NCI-H1105 (cell line): Measurements from ENCODE around the gene MAST4.
A peak's percentile ranks its signal among the peaks of the same experiment; 100 is the strongest.
"Not testable (repeated sequence)": the region's sequence is repeated elsewhere in the genome, so short reads cannot be mapped to it uniquely, and the experiment has no call there.

ENCODE experiments used
- DNase-seq: peaks from one replicate; lab custom pipeline; 2025; lab: John Stamatoyannopoulos, UW

The MAST4 gene

GRCh38 chr5:66744040-66744439 is 147.8 kb downstream of the MAST4 start:
- DNase-seq: no peak

GRCh38 chr5:66745297-66745696 is 149.1 kb downstream of the MAST4 start:
- DNase-seq: no peak

GRCh38 chr5:66747607-66748006 is 151.4 kb downstream of the MAST4 start:
- DNase-seq: no peak

GRCh38 chr5:66752668-66753067 is 156.5 kb downstream of the MAST4 start:
- DNase-seq: not testable (repeated sequence)

DNA sequence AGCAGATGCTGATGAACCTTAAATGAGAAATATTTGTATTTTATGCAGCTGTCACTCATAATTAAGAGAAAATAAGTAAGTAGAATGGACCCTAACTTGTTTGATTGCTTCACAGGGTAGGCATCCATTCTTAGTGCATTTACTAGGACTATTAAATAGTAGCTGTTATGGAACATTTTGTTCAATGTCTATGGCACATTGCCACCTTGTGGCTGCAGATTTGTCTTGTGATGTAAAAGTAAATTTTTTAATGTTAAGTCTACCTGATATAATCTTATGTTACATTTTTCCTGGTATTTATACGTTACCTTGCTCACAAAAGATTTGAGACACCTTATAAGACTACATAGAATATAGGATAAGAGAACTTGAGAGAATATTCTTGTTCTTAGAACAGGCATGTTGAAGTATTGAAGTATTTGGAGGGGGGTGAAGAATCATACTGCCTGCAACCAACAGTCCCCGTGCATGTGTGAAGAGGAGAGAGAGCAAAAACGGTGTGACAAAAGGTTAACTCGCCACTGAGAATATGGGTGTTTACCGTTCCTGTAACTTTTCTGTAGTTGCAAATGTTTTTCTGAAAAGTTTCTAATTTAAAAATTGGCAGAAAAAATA is 161.1 kb downstream of the MAST4 start:
- DNase-seq: peak; percentile 6

DNA sequence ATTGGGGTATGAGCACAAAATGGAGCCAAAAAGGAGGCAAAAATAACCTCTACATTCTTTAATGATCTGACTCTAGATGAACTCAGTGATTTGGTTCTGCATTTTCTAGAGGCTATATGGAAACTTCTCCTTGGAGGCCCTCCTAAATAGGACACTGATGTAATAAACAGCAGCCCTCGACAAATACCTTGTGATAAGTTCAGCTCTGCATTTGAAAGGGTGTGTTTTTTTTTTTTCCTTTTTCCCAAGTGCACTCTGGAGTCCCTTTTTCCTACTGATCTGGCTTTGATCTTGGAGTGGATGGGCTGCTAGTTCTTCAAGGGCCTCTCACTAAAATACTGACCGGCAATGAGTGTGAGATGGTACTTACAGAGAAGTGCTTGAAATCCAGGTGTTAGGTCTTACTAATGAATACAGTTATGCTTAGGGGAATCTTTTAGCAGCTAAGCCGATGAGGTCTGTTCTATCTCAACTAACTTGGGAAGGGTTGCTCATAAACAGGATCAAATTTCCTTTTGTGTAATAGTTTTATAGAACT is 161.7 kb downstream of the MAST4 start:
- no peak for DNase-seq

DNA sequence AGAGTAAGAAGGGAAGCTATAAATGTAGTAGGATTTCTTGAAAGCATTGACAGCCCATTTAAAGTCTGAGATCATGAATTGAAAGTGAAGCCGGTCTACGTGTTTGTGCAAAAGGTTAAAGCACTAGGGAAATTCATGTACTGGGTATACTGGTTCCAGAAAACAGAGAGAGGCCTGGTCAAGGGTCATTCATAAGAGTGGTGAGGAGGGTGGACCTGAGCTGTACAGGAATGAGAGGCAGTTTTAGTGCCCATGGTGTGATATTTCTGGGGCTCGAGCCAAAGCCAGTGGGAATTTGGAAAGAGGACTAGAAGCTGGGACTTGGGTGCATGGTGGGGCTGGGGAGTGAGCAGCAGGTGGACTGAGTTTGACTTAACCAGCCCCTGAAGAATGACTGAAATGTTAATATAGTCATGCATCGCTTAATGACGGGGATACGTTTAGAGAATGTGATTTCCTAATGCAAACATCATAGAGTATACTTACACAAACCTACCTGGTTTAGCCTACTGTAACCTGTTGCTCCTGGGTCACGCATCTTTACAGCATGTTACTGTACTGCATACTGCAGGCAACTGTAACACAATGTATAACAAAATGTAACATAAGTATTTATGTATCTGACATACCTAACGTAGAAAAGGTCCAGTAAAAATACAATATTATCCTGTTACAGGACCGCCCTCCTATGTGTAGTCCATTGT is 173.0 kb downstream of the MAST4 start:
- no peak for DNase-seq

DNA sequence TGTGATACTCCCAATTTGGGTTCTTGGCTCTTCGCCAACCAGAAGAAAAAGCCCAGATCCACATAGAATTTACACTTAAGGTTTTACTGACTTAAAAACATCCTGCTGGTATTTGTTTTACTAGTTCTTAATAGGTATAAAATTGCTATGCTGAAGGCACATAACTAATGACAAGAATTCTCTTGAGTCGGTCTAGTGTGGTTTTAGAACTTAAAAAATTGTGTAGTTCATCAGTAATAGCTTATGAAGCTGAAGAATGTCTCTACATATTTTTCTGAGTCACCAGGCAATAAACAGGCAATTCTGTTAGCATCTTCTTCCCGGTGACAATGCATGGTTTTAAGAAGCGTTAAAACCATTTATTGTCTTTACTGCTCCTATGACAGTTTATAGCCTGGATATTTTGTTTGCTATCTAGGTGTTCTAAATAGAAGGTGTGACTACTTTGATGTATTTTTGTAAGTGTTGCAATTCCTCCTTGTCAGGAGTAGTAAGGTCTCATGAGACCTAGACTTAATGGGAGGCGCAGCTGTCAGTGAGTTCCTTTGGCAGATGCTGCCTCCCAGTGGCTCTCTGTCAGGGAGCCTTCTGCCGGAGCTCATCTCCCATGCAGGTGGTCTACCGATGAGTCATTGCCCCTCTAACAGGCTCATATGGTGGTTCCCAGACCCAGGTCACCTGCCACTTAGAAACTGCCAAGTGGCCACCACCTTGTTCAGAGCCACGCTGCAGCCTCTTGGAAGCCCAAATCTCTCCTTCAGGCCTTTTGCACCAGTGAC is 173.8 kb downstream of the MAST4 start:
- no peak for DNase-seq

- no peak for DNase-seq
Measured at GRCh38 chr5:66777868-66778267, 181.7 kb downstream of the MAST4 start.

DNA sequence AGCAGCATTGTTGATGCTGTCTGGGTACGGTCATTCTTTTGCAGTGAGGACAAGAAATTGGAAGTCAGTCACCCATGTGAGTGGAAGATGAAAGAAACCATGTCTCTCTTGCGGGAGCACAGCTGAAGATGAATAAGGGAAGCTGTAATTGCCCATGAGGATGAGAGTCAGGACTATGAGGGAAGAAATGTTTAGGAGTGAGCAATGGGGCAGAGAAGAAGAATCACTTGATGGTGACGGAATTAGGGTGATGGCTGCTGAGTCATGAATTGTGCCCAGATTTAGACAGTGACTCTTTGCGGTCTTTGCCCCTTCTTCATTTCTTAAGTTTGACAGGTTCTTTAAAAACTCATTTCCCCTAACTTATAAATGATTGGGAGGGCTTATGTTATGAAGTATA is 183.3 kb downstream of the MAST4 start:
- no peak for DNase-seq

DNA sequence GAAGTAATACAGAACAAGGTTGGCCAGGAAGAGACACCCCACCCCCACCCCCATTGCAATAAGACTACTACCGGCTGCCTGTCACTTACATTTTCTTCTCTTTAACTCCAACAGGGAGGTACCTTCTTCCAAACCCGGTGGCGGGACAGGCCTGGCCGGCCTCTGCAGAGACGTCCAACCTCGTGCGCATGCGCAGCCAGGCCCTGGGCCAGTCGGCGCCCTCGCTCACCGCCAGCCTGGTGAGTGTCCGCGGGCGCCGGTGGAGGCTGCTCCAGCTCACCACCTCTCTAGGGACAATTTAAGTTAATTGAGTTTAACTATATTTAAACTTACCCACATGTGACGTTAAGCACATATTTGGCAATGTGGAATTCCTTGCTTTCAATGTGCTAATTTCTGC is 192.4 kb downstream of the MAST4 start:
- DNase-seq: no peak

DNA sequence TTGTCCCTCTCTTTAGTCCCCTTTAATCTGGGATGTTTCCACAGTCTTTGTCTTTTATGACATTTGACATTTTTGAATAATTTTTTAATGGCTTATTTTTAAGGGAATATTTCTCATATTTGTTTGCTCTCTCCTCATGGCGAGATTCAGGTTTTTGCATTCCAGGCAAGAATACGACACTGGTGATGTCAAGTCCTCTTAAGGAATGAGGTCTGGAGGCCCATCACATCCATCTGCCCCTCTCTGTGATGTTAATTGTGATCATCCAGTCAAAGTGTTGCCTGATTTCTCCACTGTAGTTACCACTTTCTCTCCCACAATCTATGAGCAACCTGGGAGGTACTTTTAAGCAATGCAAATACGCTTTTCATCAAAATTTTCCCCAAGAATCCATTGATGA is 193.2 kb downstream of the MAST4 start:
- DNase-seq: no peak

GRCh38 chr5:66793049-66793448 is 196.9 kb downstream of the MAST4 start:
- DNase-seq: no peak

- DNase-seq: no peak
Measured at GRCh38 chr5:66795682-66796081, 199.5 kb downstream of the MAST4 start.

DNA sequence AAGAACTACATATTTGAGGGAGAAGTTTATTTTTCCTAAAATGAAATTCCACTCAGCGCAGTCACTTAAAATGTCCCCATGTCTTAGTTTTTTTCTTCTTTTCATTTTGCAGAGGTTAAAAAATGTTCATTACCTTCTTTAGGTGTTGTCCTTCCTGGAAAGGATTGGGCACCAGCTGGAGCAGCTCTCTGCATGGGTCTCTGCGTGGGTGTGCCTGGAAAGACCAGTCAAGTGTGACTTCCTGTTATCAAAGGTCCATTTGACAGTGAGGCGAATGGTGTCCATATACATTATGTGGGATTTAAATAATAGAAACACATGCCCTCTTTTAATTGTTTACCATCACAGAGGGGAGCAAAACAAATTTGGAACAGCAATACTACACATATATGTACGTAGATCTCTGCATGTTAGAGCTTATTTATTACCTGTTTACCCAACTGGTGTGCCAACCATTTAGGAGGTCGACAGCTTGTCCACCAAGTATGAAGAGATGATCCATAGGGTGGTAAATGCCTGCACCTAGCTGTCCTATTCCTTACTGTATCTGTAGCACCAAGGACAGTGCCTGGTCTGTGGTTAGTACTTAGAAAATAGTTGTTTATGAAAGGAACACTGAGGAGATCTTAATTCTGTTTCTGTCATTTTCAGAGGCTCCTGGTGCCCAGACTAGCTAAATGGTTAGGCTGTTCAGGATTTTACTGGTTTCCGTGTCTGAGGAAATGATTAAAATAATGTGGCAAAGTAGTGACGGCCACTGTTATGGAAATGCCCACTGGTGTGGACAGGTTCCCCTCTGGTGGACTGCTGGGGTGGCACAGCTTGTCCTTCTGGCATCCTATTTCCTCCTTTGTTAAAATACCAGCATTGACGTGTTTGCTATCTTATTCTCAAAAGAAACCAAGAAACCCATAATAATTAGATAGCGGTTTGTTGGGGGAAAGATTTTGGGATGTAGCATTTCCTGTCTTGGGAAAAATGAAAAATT is 200.4 kb downstream of the MAST4 start:
- DNase-seq: peak; percentile 15

GRCh38 chr5:66802941-66803340 is 206.7 kb downstream of the MAST4 start:
- no peak for DNase-seq

DNA sequence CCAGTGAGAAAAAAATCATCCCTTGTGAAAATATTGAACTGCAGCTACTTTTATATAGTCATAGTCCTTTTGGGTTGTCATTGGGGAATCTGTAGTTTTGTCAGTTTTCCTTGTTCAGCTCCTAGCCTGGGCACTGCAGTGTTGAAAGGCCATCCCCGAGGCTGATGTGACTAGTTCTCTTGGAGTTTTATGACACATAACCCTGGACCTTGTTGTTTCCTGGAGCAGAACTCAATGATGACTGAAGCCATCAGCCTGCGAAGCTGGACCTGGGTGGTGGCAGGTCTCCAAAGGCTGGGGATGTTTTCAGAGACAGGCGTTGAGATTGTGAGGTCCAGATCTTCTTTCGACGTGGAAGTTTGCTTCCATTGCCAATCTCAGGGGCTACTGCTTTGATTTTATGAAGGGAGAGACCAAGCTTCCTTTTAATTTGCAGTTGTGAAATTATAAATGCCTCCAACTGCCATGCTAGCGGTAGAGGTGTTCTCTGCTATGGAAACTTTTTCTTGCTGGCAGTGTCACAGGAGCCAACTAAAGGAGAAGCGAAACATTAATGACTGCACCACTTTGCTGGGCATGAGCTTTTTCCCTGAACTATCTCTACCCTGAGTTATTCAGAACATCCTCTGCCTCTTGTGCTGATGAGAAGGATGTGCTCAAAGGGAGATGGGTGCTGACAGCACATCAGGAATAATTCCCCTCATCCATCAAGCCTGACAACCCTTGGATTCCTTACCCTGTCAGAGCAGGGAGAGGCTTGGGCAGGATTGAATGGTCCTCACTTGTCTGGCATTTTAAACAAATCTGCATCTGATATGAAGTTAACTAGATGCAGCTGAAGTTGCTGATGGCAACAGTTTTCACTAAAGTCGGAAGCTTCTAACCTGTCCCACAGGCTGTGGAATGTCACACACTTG is 209.6 kb downstream of the MAST4 start:
- no peak for DNase-seq

DNA sequence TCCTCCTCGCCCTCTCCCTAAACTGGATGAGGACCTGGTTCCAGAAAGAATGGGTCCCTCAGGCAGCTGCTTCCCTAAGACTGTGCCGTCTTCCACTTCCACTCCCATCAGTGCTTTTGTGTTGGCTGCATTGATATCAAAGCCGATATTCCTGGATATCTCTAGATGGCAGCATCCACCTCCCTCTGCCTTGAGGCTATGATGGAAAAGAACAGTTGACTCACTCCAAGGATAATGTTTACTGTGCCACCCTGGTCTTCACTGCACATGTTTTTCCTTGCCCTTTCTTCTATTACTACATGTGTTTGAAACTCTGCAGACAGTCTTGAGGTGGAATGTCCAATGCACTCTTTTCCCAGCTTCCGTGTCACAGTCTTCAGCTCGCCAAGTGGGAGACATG is 211.6 kb downstream of the MAST4 start:
- DNase-seq: no peak

DNA sequence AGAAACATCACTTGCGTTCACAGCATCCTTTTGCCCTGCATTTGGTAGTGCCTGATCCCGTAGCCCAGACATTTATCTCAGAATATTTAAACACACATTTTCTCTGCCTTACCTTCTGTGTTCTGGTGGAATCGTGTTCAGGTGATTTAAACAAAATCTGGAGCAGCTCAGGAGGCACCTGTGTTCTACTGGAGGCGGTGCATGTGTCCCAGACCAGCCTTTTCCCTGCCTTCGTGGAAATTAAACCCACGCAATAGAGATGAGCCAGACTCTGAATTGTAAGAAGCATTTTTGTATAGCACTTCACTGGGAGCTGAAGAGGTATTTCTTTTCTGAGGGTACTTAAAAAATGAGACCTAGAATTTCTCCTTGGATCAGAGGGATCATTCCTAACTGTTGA is 212.5 kb downstream of the MAST4 start:
- DNase-seq: no peak

DNA sequence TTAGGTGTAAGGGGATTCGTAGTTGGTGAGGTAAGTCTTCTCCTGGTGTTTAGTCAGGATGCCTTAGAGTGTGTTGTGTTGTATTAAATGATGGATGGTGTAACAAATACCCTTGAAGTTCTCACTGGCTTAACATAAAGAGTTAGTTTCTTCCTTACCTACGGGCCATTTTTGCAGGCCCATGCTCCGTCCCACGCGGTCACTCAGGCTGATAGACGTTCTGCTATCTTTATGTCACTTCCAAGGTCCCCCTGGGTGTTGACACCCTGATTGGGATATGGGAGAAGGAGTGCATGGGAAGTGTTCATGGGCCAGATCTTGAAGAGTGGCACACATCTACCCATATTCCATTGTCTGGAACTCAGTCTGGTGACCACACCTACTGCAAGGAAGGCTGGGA is 214.0 kb downstream of the MAST4 start:
- no peak for DNase-seq

DNA sequence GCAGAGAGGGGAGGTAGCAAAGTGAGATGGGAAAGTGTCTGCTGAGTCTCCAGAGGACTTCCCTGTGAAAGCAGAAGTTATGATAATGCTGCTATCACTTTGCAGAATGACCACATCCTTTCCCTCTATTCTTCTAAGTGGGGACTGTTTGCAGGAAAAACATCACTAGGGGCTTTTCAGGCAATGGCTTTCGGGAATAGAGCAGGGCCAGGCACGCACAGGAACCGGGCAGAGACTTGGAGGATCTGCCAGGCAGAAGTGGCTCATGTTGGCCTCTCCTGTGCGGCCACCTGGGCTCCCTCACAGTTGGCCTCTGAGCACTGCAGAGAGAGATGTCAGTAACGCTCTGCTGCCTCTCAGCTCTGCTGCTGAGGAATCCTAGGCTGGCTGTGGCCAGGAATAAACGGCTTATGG is 214.7 kb downstream of the MAST4 start:
- no peak for DNase-seq
